Measurements from ENCODE around the gene LLGL2. TPM values are rescaled to one million over a fixed set of nuclear protein-coding genes. Genes with fewer than 3 reads are reported as not detected.

LLGL2 gene
- polyA plus RNA-seq, 1 donor (not counting 4 experiments of a cell fraction or from before 2014, with no cell fraction given), result 13.8 TPM

- no peaks in the 10 kb centered on the region for H3K9me3 ChIP-seq (ENCODE audit: control insufficient read depth, low read depth, low read length)
- H3K4me2 ChIP-seq (ENCODE audit: control insufficient read depth, extremely low read depth, insufficient read depth, low read depth, low read length), result no peak overlapping the region
- H3K4me3 ChIP-seq (ENCODE audit: control insufficient read depth in 2 of 3, extremely low read depth in 1 of 3, insufficient read depth in 2 of 3, low read depth in 1 of 3, low read length in 3 of 3), result no peak overlapping the region
- no peak for FAIRE-seq
- TF ChIP-seq CTCF (optimal IDR thresholded peaks at IDR 0.05 in 1 of 3, IDR thresholded peaks at IDR 0.05 in 1 of 3, conservative IDR thresholded peaks at IDR 0.05 in 1 of 3; ENCODE audit: extremely low read depth in 1 of 3, insufficient read depth in 2 of 3, low read length in 3 of 3), result no peak
- H3K36me3 ChIP-seq (ENCODE audit: control insufficient read depth in 2 of 2, extremely low read depth in 1 of 2, insufficient read depth in 2 of 2, low read length in 2 of 2), result peaks cover 0 to 2% of the 10 kb centered on the region in 2 experiments
- no peak overlapping the region for H3K9ac ChIP-seq (ENCODE audit: control insufficient read depth, extremely low read depth, insufficient read depth, low read length)
- H3K27me3 ChIP-seq (ENCODE audit: control insufficient read depth, extremely low read depth, insufficient read depth, low read length), result no peaks in the 10 kb centered on the region
- no peaks in the 10 kb centered on the region for H3K79me2 ChIP-seq (ENCODE audit: control insufficient read depth, insufficient read depth, low read length)
- no peak for DNase-seq (ENCODE audit: low read depth, low spot score)
- peaks cover 4% of the 10 kb centered on the region for H4K20me1 ChIP-seq (ENCODE audit: control insufficient read depth, extremely low read depth, insufficient read depth, low read length)
- H3K4me1 ChIP-seq (ENCODE audit: control insufficient read depth, extremely low read depth, insufficient read depth, low read length), result no peaks in the 10 kb centered on the region
- H3K27ac ChIP-seq (ENCODE audit: control insufficient read depth, insufficient read depth, low read length), result no peak overlapping the region
- no peaks in the 10 kb centered on the region for H3K9me1 ChIP-seq (ENCODE audit: control insufficient read depth, extremely low read depth, insufficient read depth, low read length)
- dilution Hi-C loops (cut with MboI; ENCODE audit: extremely low pct_ligation_motif_present, low sequenced_read_pairs), result no loop called here
- no peak overlapping the region for H2AFZ ChIP-seq (ENCODE audit: control insufficient read depth, low read length)
Measured at GRCh38 chr17:75485688-75486087, 39.8 kb upstream of the LLGL2 start.

- no peak overlapping the region for H3K9ac ChIP-seq (ENCODE audit: control insufficient read depth, extremely low read depth, insufficient read depth, low read length)
- no peaks in the 10 kb centered on the region for H3K27me3 ChIP-seq (ENCODE audit: control insufficient read depth, extremely low read depth, insufficient read depth, low read length)
- H3K4me2 ChIP-seq (ENCODE audit: control insufficient read depth, extremely low read depth, insufficient read depth, low read depth, low read length), result no peak overlapping the region
- peaks cover 4% of the 10 kb centered on the region for H4K20me1 ChIP-seq (ENCODE audit: control insufficient read depth, extremely low read depth, insufficient read depth, low read length)
- no peak for TF ChIP-seq EZH2 (IDR thresholded peaks at IDR 0.05; ENCODE audit: low read length)
- TF ChIP-seq CTCF (optimal IDR thresholded peaks at IDR 0.05 in 1 of 3, IDR thresholded peaks at IDR 0.05 in 1 of 3, conservative IDR thresholded peaks at IDR 0.05 in 1 of 3; ENCODE audit: extremely low read depth in 1 of 3, insufficient read depth in 2 of 3, low read length in 3 of 3), result no peak
- no peaks in the 10 kb centered on the region for H3K9me1 ChIP-seq (ENCODE audit: control insufficient read depth, extremely low read depth, insufficient read depth, low read length)
- H2AFZ ChIP-seq (ENCODE audit: control insufficient read depth, low read length), result no peak overlapping the region
- no peaks in the 10 kb centered on the region for H3K9me3 ChIP-seq (ENCODE audit: control insufficient read depth, low read depth, low read length)
- no peaks in the 10 kb centered on the region for H3K79me2 ChIP-seq (ENCODE audit: control insufficient read depth, insufficient read depth, low read length)
- FAIRE-seq (no peak), DNase-seq (ENCODE audit: low read depth, low spot score) (no peak)
- H3K27ac ChIP-seq (ENCODE audit: control insufficient read depth, insufficient read depth, low read length), result no peak overlapping the region
- no peaks in the 10 kb centered on the region for H3K4me1 ChIP-seq (ENCODE audit: control insufficient read depth, extremely low read depth, insufficient read depth, low read length)
- H3K4me3 ChIP-seq (ENCODE audit: control insufficient read depth in 2 of 3, extremely low read depth in 1 of 3, insufficient read depth in 2 of 3, low read depth in 1 of 3, low read length in 3 of 3), result no peak overlapping the region
- dilution Hi-C loops (cut with MboI; ENCODE audit: extremely low pct_ligation_motif_present, low sequenced_read_pairs), result no loop called here
- peaks cover 0 to 2% of the 10 kb centered on the region in 2 experiments for H3K36me3 ChIP-seq (ENCODE audit: control insufficient read depth in 2 of 2, extremely low read depth in 1 of 2, insufficient read depth in 2 of 2, low read length in 2 of 2)
Measured at GRCh38 chr17:75486151-75486550, 39.3 kb upstream of the LLGL2 start.

Measured in keratinocyte (primary cell).